GM23338 (cell line): Measurements from ENCODE around the gene GPR152. TPM values are rescaled to one million over a fixed set of nuclear protein-coding genes. Genes with fewer than 3 reads are reported as not detected.
A peak's percentile ranks its signal among the peaks of the same experiment; 100 is the strongest.

Experiments
- ATAC-seq: fragments of 200-7000 bp; cut with Tn5 transposase; 3 replicates; pipeline ENCODE4 v1.9.1; 2020
- DNase-seq: peaks from one replicate; pipeline ENCODE4 v3.0.0-alpha.2; 2015; ENCODE audit warnings: low spot score
- H2AFZ ChIP-seq: fragments of 200-600 bp; sonication (generic); 2 replicates; pipeline ENCODE4 v1.8.0; 2016; ENCODE audit warnings: antibody characterized with exemption, mild to moderate bottlenecking, moderate library complexity
- H3F3A ChIP-seq: fragments of 200-600 bp; sonication (generic); replicated peaks from 2 replicates; pipeline ENCODE4 v1.8.0; 2017; ENCODE audit warnings: antibody characterized with exemption, mixed run types, low read depth
- H3K27ac ChIP-seq: fragments of 200-600 bp; sonication (generic); 2 replicates; pipeline ENCODE4 v1.6.1; 2016; ENCODE audit warnings: low read depth
- H3K27me3 ChIP-seq: fragments of 200-600 bp; sonication (generic); 2 replicates; pipeline ENCODE4 v1.8.0; 2016; ENCODE audit warnings: mild to moderate bottlenecking, mixed run types, moderate library complexity; ENCODE audit not compliant: insufficient read depth
- H3K36me3 ChIP-seq: fragments of 200-600 bp; sonication (generic); 2 replicates; pipeline ENCODE4 v1.8.0; 2016; ENCODE audit warnings: mild to moderate bottlenecking; ENCODE audit not compliant: insufficient read depth
- H3K4me1 ChIP-seq: fragments of 200-600 bp; sonication (generic); 2 replicates; pipeline ENCODE4 v1.8.0; 2016; ENCODE audit warnings: mild to moderate bottlenecking, moderate library complexity; ENCODE audit not compliant: insufficient read depth
- H3K4me2 ChIP-seq: fragments of 200-600 bp; sonication (generic); 2 replicates; pipeline ENCODE4 v1.7.1; 2017; ENCODE audit warnings: mixed run types
- H3K4me3 ChIP-seq: fragments of 200-600 bp; sonication (generic); 2 replicates; pipeline ENCODE4 v1.6.1; 2016; ENCODE audit warnings: mixed run types
- H3K79me2 ChIP-seq: fragments of 200-600 bp; sonication (generic); replicated peaks from 2 replicates; pipeline ENCODE4 v1.8.0; 2017; ENCODE audit warnings: mild to moderate bottlenecking; ENCODE audit not compliant: insufficient read depth
- H3K9me2 ChIP-seq: fragments of 200-600 bp; sonication (generic); 2 replicates; pipeline ENCODE4 v1.8.0; 2017; ENCODE audit not compliant: insufficient read depth
- H4K20me1 ChIP-seq: fragments of 200-600 bp; sonication (generic); replicated peaks from 2 replicates; pipeline ENCODE4 v1.8.0; 2017; ENCODE audit warnings: mild to moderate bottlenecking; ENCODE audit not compliant: insufficient read depth
- H3K27ac Mint-ChIP-seq: 2 replicates; pipeline ENCODE4 v1.8.0; 2020; ENCODE audit warnings: inconsistent platforms, mild to moderate bottlenecking, moderate library complexity, mixed read lengths
- H3K27me3 Mint-ChIP-seq: 3 replicates; pipeline ENCODE4 v1.8.0; 2022; ENCODE audit warnings: low read depth, mild to moderate bottlenecking, moderate library complexity, mixed read lengths, inconsistent platforms; ENCODE audit not compliant: insufficient read depth, poor library complexity
- H3K36me3 Mint-ChIP-seq: 3 replicates; pipeline ENCODE4 v1.8.0; 2021; ENCODE audit warnings: low read depth, mild to moderate bottlenecking, inconsistent platforms, moderate library complexity, mixed read lengths
- H3K4me1 Mint-ChIP-seq: 3 replicates; pipeline ENCODE4 v1.8.0; 2020; ENCODE audit warnings: mild to moderate bottlenecking, inconsistent platforms, mixed read lengths
- H3K4me3 Mint-ChIP-seq: 3 replicates; pipeline ENCODE4 v1.8.0; 2021; ENCODE audit warnings: moderate library complexity, mild to moderate bottlenecking, inconsistent platforms, mixed read lengths
- H3K9me3 Mint-ChIP-seq: 3 replicates; pipeline ENCODE4 v1.8.0; 2020; ENCODE audit warnings: moderate library complexity, mild to moderate bottlenecking, inconsistent platforms, mixed read lengths
- CREB1 ChIP-seq: fragments of 250-450 bp; sonication (Bioruptor Pico); IDR thresholded peaks from 2 replicates; pipeline ENCODE4 v1.5.0; 2020; ENCODE audit warnings: low read depth, mild to moderate bottlenecking, moderate library complexity
- CTCF ChIP-seq, 2 experiments: fragments of 200-600 bp in 1 of 2; sonication (generic) in 1 of 2; conservative IDR thresholded peaks; 2 replicates each; pipeline versions ENCODE4 v1.5.1 to v1.6.1; 2016 to 2017; ENCODE audit warnings: antibody characterized with exemption in 2 of 2, low read depth in 2 of 2, mild to moderate bottlenecking in 2 of 2, moderate library complexity in 1 of 2
- ETS1 ChIP-seq: IDR thresholded peaks from 2 replicates; pipeline ENCODE4 v1.6.1; 2016; ENCODE audit warnings: antibody characterized with exemption
- EZH2 ChIP-seq: fragments of 200-600 bp; sonication (generic); IDR thresholded peaks from one replicate; pipeline ENCODE4 v1.8.0; 2017; ENCODE audit warnings: antibody characterized with exemption, mild to moderate bottlenecking, low read depth; ENCODE audit not compliant: unreplicated experiment
- NANOG ChIP-seq: IDR thresholded peaks from 2 replicates; pipeline ENCODE4 v1.6.1; 2016; ENCODE audit warnings: antibody characterized with exemption, borderline replicate concordance
- POLR2AphosphoS5 ChIP-seq: IDR thresholded peaks from 2 replicates; pipeline ENCODE4 v1.6.1; 2016; ENCODE audit warnings: antibody characterized with exemption, low read depth
- REST ChIP-seq: IDR thresholded peaks from one replicate; pipeline ENCODE4 v1.6.1; 2018; ENCODE audit warnings: antibody characterized with exemption; ENCODE audit not compliant: unreplicated experiment
- ZNF114 ChIP-seq: fragments of 250-450 bp; sonication (Bioruptor Pico); IDR thresholded peaks from 2 replicates; pipeline ENCODE4 v1.5.0; 2020; ENCODE audit warnings: mild to moderate bottlenecking, moderate library complexity
- ZNF331 ChIP-seq: fragments of 250-450 bp; sonication (Bioruptor Pico); IDR thresholded peaks from 2 replicates; pipeline ENCODE4 v1.5.0; 2020; ENCODE audit warnings: low read depth, mild to moderate bottlenecking, moderate library complexity
- ZNF462 ChIP-seq: fragments of 250-450 bp; sonication (Bioruptor Pico); IDR thresholded peaks from 2 replicates; pipeline ENCODE4 v1.5.0; 2020; ENCODE audit warnings: mild to moderate bottlenecking, moderate library complexity
- polyA plus RNA-seq: library from polyadenylated mRNA; unstranded; fragments of >200 nt; fragmentation: Nextera tagmentation; extraction: Ambion mirVana; gene quantifications from 2 replicates; pipeline ENCODE4 v1.2.1, GENCODE V29; 2016
- total RNA-seq: library from RNA; depleted of rRNA; stranded (reverse); fragments of >200 nt; shearing (Covaris generic); gene quantifications from 2 replicates; pipeline ENCODE4 v1.2.3, GENCODE V29; 2014

GPR152 gene
- total and polyA plus RNA-seq, 2 experiments from 2014 or later: not detected

GRCh38 chr11:67469508-67469811 lies 16.9 kb upstream of the GPR152 start (continued):
- no peak for TF ChIP-seq CTCF (conservative IDR thresholded peaks at IDR 0.05; ENCODE audit: low read depth in 2 of 2)
- TF ChIP-seq ZNF114 (CRISPR knock-in tag): no peak
- TF ChIP-seq REST: no peak
- TF ChIP-seq ZNF331 (CRISPR knock-in tag): no peak
- no peak for TF ChIP-seq ETS1

GRCh38 chr11:67468759-67469507 lies 16.4 kb upstream of the GPR152 start, which contains the start of gene TMEM134:
TMEM134 (minus strand) TSS chr11:67469251; CDS start chr11:67469192, 59 bp downstream.
- H4K20me1 ChIP-seq: no peaks in the 10 kb centered on the region
- no peaks in the 10 kb centered on the region for H3K9me2 ChIP-seq
- peak; percentile 74 for ATAC-seq
- H3K27me3 ChIP-seq: no peaks in the 10 kb centered on the region
- H3K36me3 Mint-ChIP-seq: no peaks in the 10 kb centered on the region; the same call in 2 of the 3 replicates
- H3K4me3 Mint-ChIP-seq: peak within 1 kb of the TSS; percentile 88
- peaks cover 9% of the 10 kb centered on the region; the same call in 1 of the 2 replicates for H3K79me2 ChIP-seq
- peak within 1 kb of the TSS; percentile 92 for H3K4me3 ChIP-seq
- peak within 1 kb of the TSS; percentile 93 for H3K4me2 ChIP-seq
- peaks cover 20% of the 10 kb centered on the region for H3K27me3 Mint-ChIP-seq
- peaks cover 15% of the 10 kb centered on the region for H3K4me1 Mint-ChIP-seq
- H2AFZ ChIP-seq: peak within 1 kb of the TSS; percentile 99
- no peaks in the 10 kb centered on the region for H3K36me3 ChIP-seq
- peaks cover 13% of the 10 kb centered on the region; the same call in 1 of the 2 replicates for H3K4me1 ChIP-seq
- peak within 1 kb of the TSS; percentile 93 for H3K27ac Mint-ChIP-seq
- no peaks in the 10 kb centered on the region for H3K9me3 Mint-ChIP-seq
- DNase-seq: peak; percentile 95
- no peak within 1 kb of the TSS; the same call in 1 of the 2 replicates for H3K27ac ChIP-seq
- H3F3A ChIP-seq: no peaks in the 10 kb centered on the region
- no peak for TF ChIP-seq EZH2
- no peak; the same call in 1 of the 2 replicates for TF ChIP-seq ETS1
- TF ChIP-seq NANOG: no peak
- peak; percentile 80 for TF ChIP-seq POLR2AphosphoS5
- TF ChIP-seq ZNF462 (CRISPR knock-in tag): no peak
- TF ChIP-seq CREB1 (CRISPR knock-in tag): peak; percentile 83
- TF ChIP-seq ZNF331 (CRISPR knock-in tag): no peak
